Upper lobe of right lung (tissue), 1 donor: ENCODE data around the gene COMMD1. TPM values are rescaled to one million over a fixed set of nuclear protein-coding genes. Genes with fewer than 3 reads are reported as not detected.

Experiments
- ATAC-seq: fragments of 200-7000 bp; cut with Tn5 transposase; one replicate; pipeline ENCODE4 v1.9.1; 2020; ENCODE audit warnings: mild to moderate bottlenecking, moderate library complexity
- DNase-seq: peaks from one replicate; pipeline ENCODE4 v3.0.0-alpha.2; 2020
- H3K27ac ChIP-seq: fragments of 200-600 bp; one replicate; pipeline ENCODE4 v1.8.0; 2022
- H3K27me3 ChIP-seq: fragments of 200-600 bp; one replicate; pipeline ENCODE4 v1.8.0; 2022; ENCODE audit warnings: mild to moderate bottlenecking
- H3K36me3 ChIP-seq: fragments of 200-600 bp; one replicate; pipeline ENCODE4 v1.8.0; 2022
- H3K4me1 ChIP-seq: fragments of 200-600 bp; one replicate; pipeline ENCODE4 v1.8.0; 2022
- H3K4me3 ChIP-seq: fragments of 200-600 bp; one replicate; pipeline ENCODE4 v1.8.0; 2022; ENCODE audit warnings: mild to moderate bottlenecking
- H3K9me3 ChIP-seq: fragments of 200-600 bp; one replicate; pipeline ENCODE4 v1.8.0; 2022
- CTCF ChIP-seq: fragments of 200-600 bp; IDR thresholded peaks from one replicate; pipeline ENCODE4 v1.8.0; 2022; ENCODE audit warnings: antibody characterized with exemption
- intact Hi-C: fragments of 100-400 bp; cut with DNase I; formaldehyde crosslinking; loops from one replicate; pipeline ENCODE4 v1.11.0; 2022
- total RNA-seq: library from RNA; stranded (reverse); fragmentation: NEBNext Ultra II Directional; extraction: Animal tissue kit (Norgen Biotek cat#: 25700); gene quantifications from one replicate; pipeline ENCODE4 v1.2.1, GENCODE V29; 2021
- donor health status: DM: no; HTN: yes; CAD: no; lungs with severe emphysema.

The COMMD1 gene
- total RNA-seq, 1 donor from 2014 or later = 30.3 TPM

GRCh38 chr2:61926531-61927477 is 21.3 kb downstream of the COMMD1 start:
- Histone ChIP-seq H3K9me3 (no peaks in the 10 kb centered on the region), H3K27me3 (no peaks in the 10 kb centered on the region), H3K27ac (no peak overlapping the region), H3K4me1 (no peaks in the 10 kb centered on the region), H3K4me3 (no peak overlapping the region), H3K36me3 (no peaks in the 10 kb centered on the region)
- ATAC-seq = no peak
- TF ChIP-seq CTCF = no peak
- DNase-seq = no peak
- intact Hi-C loops = no loop called here

GRCh38 chr2:61928826-61929461 is 23.5 kb downstream of the COMMD1 start:
- Histone ChIP-seq H3K4me1 (no peaks in the 10 kb centered on the region), H3K9me3 (no peaks in the 10 kb centered on the region), H3K4me3 (no peak overlapping the region), H3K27me3 (no peaks in the 10 kb centered on the region), H3K27ac (no peak overlapping the region), H3K36me3 (no peaks in the 10 kb centered on the region)
- ATAC-seq (no peak), DNase-seq (no peak)
- intact Hi-C loops = no loop called here
- no peak for TF ChIP-seq CTCF

GRCh38 chr2:61937098-61937497 is 31.6 kb downstream of the COMMD1 start:
- no peak for TF ChIP-seq CTCF
- no peaks in the 10 kb centered on the region for H3K4me1 ChIP-seq
- DNase-seq (no peak), ATAC-seq (no peak)
- no peaks in the 10 kb centered on the region for H3K9me3 ChIP-seq
- no peaks in the 10 kb centered on the region for H3K27me3 ChIP-seq
- H3K27ac ChIP-seq = no peak overlapping the region
- no peak overlapping the region for H3K4me3 ChIP-seq
- H3K36me3 ChIP-seq = no peaks in the 10 kb centered on the region
- intact Hi-C loops = no loop called here

DNA sequence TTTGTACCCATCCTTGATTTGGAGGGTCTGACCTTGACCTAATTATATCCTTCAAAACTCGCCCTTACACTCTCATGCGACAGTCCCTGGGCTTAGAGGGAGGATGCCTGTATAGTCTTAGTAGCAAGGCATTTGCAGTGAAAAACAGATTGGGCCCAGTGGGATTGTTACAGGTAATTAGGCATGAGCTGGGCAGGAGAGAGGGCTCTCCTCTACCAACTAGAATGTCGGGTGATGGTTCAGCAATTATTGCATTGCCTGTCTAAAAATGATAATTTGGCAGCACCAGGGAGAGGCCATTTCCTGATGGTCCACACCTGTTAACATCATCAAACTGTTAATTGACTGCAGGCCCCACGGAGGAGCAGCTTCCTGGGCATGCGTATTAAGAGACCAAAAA is 32.4 kb downstream of the COMMD1 start:
- Histone ChIP-seq H3K27me3 (no peaks in the 10 kb centered on the region), H3K4me3 (no peak overlapping the region), H3K9me3 (no peaks in the 10 kb centered on the region), H3K27ac (no peak overlapping the region), H3K36me3 (no peaks in the 10 kb centered on the region), H3K4me1 (no peaks in the 10 kb centered on the region)
- DNase-seq (no peak), ATAC-seq (no peak)
- TF ChIP-seq CTCF = no peak
- intact Hi-C loops = no loop called here

DNA sequence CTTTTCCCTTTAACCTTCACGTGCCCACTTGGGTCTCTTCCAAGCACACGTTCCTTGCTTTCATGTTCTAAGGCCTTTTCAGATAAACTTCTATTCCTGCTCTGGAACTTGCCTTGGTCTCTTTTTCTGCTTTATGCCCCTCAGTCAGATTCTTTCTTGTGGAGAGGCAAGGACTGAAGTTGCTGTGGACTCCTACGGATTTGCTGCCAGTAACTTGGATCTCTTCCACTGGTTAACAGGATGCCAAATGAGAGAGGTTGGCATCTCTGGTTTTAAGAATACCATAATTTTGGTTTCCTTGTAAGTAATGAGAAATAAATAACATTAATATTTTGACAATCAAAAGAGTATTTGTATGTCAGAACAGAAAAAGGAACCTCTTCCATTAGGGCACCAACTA is 33.0 kb downstream of the COMMD1 start:
- H3K4me1 ChIP-seq = no peaks in the 10 kb centered on the region
- no peak for ATAC-seq
- no peak for TF ChIP-seq CTCF
- no peaks in the 10 kb centered on the region for H3K9me3 ChIP-seq
- intact Hi-C loops = no loop called here
- DNase-seq = no peak
- no peak overlapping the region for H3K4me3 ChIP-seq
- H3K27me3 ChIP-seq = no peaks in the 10 kb centered on the region
- H3K27ac ChIP-seq = no peak overlapping the region
- no peaks in the 10 kb centered on the region for H3K36me3 ChIP-seq
